Kidney (tissue), 14 donors: ENCODE data around the gene OTUD4. TPM values are rescaled to one million over a fixed set of nuclear protein-coding genes. Genes with fewer than 3 reads are reported as not detected.

Source experiments
- DNase-seq, 5 donors: peaks; one replicate each; pipeline ENCODE4 v3.0.0-alpha.2; 2013 to 2020
- FAIRE-seq: peaks from 2 replicates; lab custom pipeline; 2012; peaks lifted over from hg19 to GRCh38; lab: Jason Lieb, UNC
- H3K27ac ChIP-seq, 2 donors: one replicate each; pipeline ENCODE4 v1.7.0; 2013; ENCODE audit warnings: low read depth in 2 of 2, low read length in 2 of 2, inconsistent platforms in 1 of 2
- H3K27me3 ChIP-seq: one replicate; pipeline ENCODE4 v1.7.1; 2013; ENCODE audit warnings: low read length, inconsistent platforms; ENCODE audit not compliant: control insufficient read depth, insufficient read depth
- H3K36me3 ChIP-seq, 3 donors: one replicate each; pipeline versions ENCODE4 v1.7.0 to v1.7.1; 2013; ENCODE audit warnings: low read length in 3 of 3, control low read depth in 1 of 3, inconsistent platforms in 1 of 3; ENCODE audit not compliant: insufficient read depth in 3 of 3, control insufficient read depth in 2 of 3
- H3K4me1 ChIP-seq, 3 donors: one replicate each; pipeline versions ENCODE4 v1.7.0 to v1.7.1; 2013; ENCODE audit warnings: low read length in 3 of 3, inconsistent platforms in 1 of 3, low read depth in 1 of 3; ENCODE audit not compliant: control insufficient read depth in 2 of 3, insufficient read depth in 2 of 3
- H3K4me3 ChIP-seq, 3 donors: one replicate each; pipeline versions ENCODE4 v1.7.0 to v1.8.1; 2013; ENCODE audit warnings: low read length in 3 of 3, control low read depth in 1 of 3, inconsistent platforms in 1 of 3
- H3K9ac ChIP-seq, 3 donors: one replicate each; pipeline versions ENCODE4 v1.7.0 to v1.7.1; 2013; ENCODE audit warnings: low read length in 3 of 3, control low read depth in 1 of 3, inconsistent platforms in 1 of 3
- H3K9me3 ChIP-seq, 3 donors: one replicate each; pipeline versions ENCODE4 v1.7.0 to v1.7.1; 2013; ENCODE audit warnings: low read length in 3 of 3, control low read depth in 1 of 3, inconsistent platforms in 1 of 3; ENCODE audit not compliant: control insufficient read depth in 2 of 3, insufficient read depth in 1 of 3
- intact Hi-C: fragments of 100-400 bp; cut with DNase I; formaldehyde crosslinking; loops from one replicate; pipeline ENCODE4 v1.11.1; 2022
- polyA plus RNA-seq: library from polyadenylated mRNA; stranded (reverse); fragments of 350-450 nt; fragmentation: Illumina TruSeq; extraction: RNeasy Lipid Tissue Mini Kit (QIAGEN cat#74804); gene quantifications from one replicate; pipeline ENCODE4 v1.2.3, GENCODE V29; 2014; ENCODE audit warnings: low read depth, low replicate concordance; ENCODE audit not compliant: insufficient read depth
- total RNA-seq: library from RNA; stranded (reverse); fragmentation: NEBNext Ultra II Directional; extraction: Animal tissue kit (Norgen Biotek cat#: 25700); gene quantifications from one replicate; pipeline ENCODE4 v1.2.1, GENCODE V29; 2021
- TF ChIP-seq, protein P1 (sequence below): IDR thresholded peaks from 3 replicates; pipeline ENCODE4 v1.5.1; 2012; ENCODE audit warnings: mild to moderate bottlenecking, moderate library complexity, borderline replicate concordance; ENCODE audit not compliant: insufficient read depth; ENCODE audit errors: extremely low read depth
- donor health status: control.
- donor health status: control.
- donor health status: control.
- donor health status: control.
- donor health status: control.
- donor health status: DM: yes; HTN: yes; CAD: no.
- donor health status: Normal renal cell carcinoma (clear cell type).

The OTUD4 gene
- total and polyA plus RNA-seq, 2 donors from 2014 or later = 5.6 to 45.4 TPM

DNA sequence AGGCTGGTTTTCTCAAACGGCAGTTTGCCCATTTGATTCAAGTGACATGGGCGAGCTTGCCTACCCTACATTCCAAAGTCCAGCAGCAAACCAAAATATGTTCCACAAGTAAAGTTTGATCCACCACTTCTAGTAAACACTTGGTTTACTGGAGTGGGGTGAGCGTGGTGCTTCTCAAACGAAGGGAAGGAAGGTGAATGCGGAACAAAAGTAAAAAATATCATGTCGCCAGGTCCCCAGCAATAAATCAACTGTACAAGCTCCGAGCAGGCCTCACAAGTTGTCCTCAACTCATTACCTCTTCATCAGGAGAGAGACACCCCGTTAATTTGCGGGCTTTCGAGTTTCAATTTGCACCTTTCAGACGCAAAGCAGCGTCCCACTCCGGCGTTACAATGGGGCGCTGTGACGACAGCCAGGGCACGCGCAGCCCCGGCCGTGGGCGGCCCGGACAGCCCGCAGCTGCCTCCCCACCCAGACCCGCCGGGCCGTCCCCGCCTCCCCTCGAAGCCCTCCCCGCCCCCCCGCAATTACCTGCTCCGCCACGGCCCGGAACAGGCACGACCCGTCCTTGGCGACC is 1.0 kb downstream of the OTUD4 start:
- TF ChIP-seq, protein P1, sequence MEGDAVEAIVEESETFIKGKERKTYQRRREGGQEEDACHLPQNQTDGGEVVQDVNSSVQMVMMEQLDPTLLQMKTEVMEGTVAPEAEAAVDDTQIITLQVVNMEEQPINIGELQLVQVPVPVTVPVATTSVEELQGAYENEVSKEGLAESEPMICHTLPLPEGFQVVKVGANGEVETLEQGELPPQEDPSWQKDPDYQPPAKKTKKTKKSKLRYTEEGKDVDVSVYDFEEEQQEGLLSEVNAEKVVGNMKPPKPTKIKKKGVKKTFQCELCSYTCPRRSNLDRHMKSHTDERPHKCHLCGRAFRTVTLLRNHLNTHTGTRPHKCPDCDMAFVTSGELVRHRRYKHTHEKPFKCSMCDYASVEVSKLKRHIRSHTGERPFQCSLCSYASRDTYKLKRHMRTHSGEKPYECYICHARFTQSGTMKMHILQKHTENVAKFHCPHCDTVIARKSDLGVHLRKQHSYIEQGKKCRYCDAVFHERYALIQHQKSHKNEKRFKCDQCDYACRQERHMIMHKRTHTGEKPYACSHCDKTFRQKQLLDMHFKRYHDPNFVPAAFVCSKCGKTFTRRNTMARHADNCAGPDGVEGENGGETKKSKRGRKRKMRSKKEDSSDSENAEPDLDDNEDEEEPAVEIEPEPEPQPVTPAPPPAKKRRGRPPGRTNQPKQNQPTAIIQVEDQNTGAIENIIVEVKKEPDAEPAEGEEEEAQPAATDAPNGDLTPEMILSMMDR = no peak
- no peaks in the 10 kb centered on the region for H3K27me3 ChIP-seq
- peak overlapping the region; percentile 91 to 99 (median 93) for H3K9ac ChIP-seq
- H3K27ac ChIP-seq = peak overlapping the region; percentile 96 to 98
- H3K9me3 ChIP-seq = no peaks in the 10 kb centered on the region
- FAIRE-seq (no peak), DNase-seq (peak; percentile 54 to 94 (median 75))
- H3K36me3 ChIP-seq = no peaks in the 10 kb centered on the region
- intact Hi-C loops = no loop called here
- peaks cover 0 to 12% (median 12%) of the 10 kb centered on the region in 3 donors for H3K4me1 ChIP-seq
- peak overlapping the region; percentile 87 to 95 (median 94) for H3K4me3 ChIP-seq

DNA sequence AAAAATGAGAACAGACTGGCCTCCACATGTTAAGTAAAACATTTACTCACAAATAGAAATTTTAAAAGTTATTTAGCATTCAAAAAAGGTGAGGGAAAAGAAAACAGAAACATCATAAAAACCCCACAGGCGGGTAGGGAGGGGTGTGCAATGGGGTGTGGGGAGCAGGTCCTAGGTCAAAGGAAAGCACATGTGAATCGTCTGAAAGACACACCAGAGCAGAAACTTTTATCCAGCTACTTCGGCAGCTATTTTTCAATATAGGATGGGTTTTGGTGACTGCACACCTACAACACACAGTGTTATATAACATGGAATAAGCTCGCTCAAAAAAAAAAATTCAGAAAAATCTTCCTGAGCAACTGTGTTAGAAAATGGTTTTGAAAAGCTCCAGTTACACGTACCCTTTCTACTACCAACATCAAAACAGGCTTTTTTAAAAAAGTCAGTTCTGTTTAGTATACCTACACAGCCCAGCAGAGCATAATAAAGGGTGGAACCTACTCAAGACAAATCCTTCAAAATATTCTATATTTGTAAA is 1.6 kb downstream of the OTUD4 start:
- Histone ChIP-seq H3K27me3 (no peaks in the 10 kb centered on the region), H3K36me3 (peaks cover 0 to 5% (median 2%) of the 10 kb centered on the region in 3 donors), H3K9ac (peak overlapping the region; percentile 91 to 99 (median 93)), H3K27ac (peak overlapping the region; percentile 96 to 98), H3K4me1 (peaks cover 0 to 12% (median 12%) of the 10 kb centered on the region in 3 donors), H3K4me3 (peak overlapping the region; percentile 87 to 95 (median 94)), H3K9me3 (no peaks in the 10 kb centered on the region)
- peak in 2 of 5 donors; percentile 17 to 58 for DNase-seq
- TF ChIP-seq, protein P1 = no peak
- intact Hi-C loops = no loop called here
- no peak for FAIRE-seq

DNA sequence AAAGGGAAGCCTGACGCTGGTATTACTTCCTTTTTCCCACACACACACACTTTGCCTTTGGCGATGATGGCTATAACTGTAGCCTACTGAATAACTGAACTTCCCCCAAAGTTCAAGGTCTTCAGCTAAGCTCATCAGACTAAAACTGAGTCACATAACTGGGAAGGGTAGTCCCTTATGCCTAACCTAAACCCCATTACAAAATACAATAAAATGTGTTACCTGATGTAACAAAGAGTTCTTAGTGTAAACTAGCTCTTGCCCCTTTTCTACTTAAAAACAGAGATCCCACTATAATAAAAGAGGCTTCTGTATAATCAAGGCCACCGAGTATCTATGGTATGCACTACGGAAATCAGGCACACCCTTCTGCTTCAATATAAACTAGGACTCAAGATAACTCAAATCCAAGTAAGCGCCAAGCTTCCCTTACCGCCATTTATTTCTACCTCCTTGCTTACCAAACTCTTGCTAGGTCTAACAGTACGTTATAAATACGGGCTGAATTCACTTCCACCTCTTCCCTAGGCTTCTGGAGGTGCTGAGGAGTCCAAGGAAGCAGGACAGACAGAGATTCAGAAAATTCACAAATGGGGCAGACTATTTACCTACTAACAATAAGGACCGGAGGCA is 2.4 kb downstream of the OTUD4 start:
- Histone ChIP-seq H3K4me3 (peak overlapping the region; percentile 87 to 95 (median 94)), H3K27ac (peak overlapping the region; percentile 77 to 96), H3K27me3 (no peaks in the 10 kb centered on the region), H3K4me1 (peaks cover 0 to 12% (median 12%) of the 10 kb centered on the region in 3 donors), H3K36me3 (peaks cover 0 to 6% (median 2%) of the 10 kb centered on the region in 3 donors), H3K9me3 (no peaks in the 10 kb centered on the region), H3K9ac (peak overlapping the region; percentile 7 to 99 (median 93))
- DNase-seq (peak in 2 of 5 donors; percentile 27 to 29), FAIRE-seq (no peak)
- intact Hi-C loops = no loop called here
- TF ChIP-seq, protein P1 = no peak
